Muscle layer of colon (tissue), 2 donors: ENCODE data around the gene CASP10.

Experiments
- H3K27ac ChIP-seq: one replicate; pipeline ENCODE4 v1.7.0; 2013; ENCODE audit warnings: low read depth, mild to moderate bottlenecking, low read length, moderate library complexity
- H3K27me3 ChIP-seq, 2 donors: one replicate each; pipeline ENCODE4 v1.7.0; 2013; ENCODE audit warnings: low read length in 2 of 2, mild to moderate bottlenecking in 2 of 2; ENCODE audit not compliant: insufficient read depth in 2 of 2, control insufficient read depth in 1 of 2
- H3K36me3 ChIP-seq: one replicate; pipeline ENCODE4 v1.7.0; 2013; ENCODE audit warnings: mild to moderate bottlenecking, low read length; ENCODE audit not compliant: insufficient read depth
- H3K4me1 ChIP-seq: one replicate; pipeline ENCODE4 v1.7.0; 2013; ENCODE audit warnings: mild to moderate bottlenecking, low read length; ENCODE audit not compliant: insufficient read depth
- H3K4me3 ChIP-seq, 2 donors: one replicate each; pipeline ENCODE4 v1.7.0; 2013; ENCODE audit warnings: low read length in 2 of 2, low read depth in 1 of 2, mild to moderate bottlenecking in 1 of 2, moderate library complexity in 1 of 2
- H3K9ac ChIP-seq: one replicate; pipeline ENCODE4 v1.7.0; 2013; ENCODE audit warnings: low read length
- H3K9me3 ChIP-seq: one replicate; pipeline ENCODE4 v1.7.0; 2013; ENCODE audit warnings: mild to moderate bottlenecking, low read length
- donor health status: abdominal sarcoma.
- donor health status: Adenocarcinoma of cecum.

CASP10 gene

DNA sequence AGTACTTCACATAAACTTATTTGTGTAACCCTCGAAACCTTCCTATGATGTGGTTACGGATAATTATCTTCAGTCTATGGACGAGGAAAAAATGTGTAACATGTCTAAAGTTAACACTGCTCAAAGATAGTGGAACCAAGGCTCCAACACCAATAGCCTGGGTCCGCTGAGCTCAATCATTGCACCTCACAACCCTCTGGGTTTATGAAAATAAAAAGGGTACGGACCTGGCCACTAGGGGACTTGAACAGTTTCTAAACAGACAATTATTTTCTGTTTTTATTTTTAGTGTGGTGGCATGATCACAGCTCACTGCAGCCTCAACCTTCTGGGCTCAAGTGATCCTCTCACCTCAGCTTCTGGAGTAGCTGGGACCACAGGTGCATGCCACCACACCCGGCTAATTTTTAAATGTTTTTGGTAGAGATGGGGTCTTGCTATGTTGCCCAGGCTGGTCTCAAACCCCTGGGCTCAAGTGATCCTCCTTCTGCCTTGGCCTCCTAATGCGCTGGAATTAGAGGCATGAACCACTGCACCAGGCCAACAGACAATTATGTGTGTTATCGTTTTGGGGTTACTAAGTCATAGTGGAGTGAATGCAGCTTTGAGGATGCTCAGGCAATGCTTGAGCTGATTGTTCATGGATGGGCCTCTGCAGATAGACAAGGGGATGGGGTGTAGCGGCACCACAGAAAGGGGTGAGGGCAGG is 87.5 kb downstream of the CASP10 start:
- H3K4me1 ChIP-seq: no peaks in the 10 kb centered on the region
- no peak overlapping the region for H3K4me3 ChIP-seq
- H3K9ac ChIP-seq: no peak overlapping the region
- no peaks in the 10 kb centered on the region for H3K27me3 ChIP-seq
- H3K9me3 ChIP-seq: no peaks in the 10 kb centered on the region
- H3K27ac ChIP-seq: no peak overlapping the region
- H3K36me3 ChIP-seq: peaks cover 25% of the 10 kb centered on the region

DNA sequence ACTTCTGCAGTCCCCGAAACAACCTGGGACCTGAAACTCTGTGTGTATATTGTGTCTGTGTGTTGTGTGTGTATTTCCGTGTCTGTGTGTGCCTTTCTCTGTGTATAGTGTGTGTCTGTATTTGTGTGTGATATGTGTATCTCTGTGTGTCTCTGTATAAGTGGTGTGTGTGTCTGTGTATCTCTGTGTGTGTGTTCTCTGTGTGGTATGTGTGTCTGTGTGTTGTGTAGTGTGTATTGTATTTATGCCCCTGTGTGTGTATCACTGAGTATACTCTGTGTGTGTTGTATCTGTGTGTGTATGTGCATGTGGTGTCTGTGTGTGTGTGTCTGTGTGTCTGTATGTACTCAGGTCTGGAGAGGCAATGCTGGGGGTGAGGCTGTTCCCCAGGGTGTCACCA is 89.0 kb downstream of the CASP10 start:
- H3K4me3 ChIP-seq: no peak overlapping the region
- H3K9ac ChIP-seq: no peak overlapping the region
- no peaks in the 10 kb centered on the region for H3K27me3 ChIP-seq
- peaks cover 24% of the 10 kb centered on the region for H3K36me3 ChIP-seq
- no peaks in the 10 kb centered on the region for H3K4me1 ChIP-seq
- H3K27ac ChIP-seq: no peak overlapping the region
- H3K9me3 ChIP-seq: no peaks in the 10 kb centered on the region

DNA sequence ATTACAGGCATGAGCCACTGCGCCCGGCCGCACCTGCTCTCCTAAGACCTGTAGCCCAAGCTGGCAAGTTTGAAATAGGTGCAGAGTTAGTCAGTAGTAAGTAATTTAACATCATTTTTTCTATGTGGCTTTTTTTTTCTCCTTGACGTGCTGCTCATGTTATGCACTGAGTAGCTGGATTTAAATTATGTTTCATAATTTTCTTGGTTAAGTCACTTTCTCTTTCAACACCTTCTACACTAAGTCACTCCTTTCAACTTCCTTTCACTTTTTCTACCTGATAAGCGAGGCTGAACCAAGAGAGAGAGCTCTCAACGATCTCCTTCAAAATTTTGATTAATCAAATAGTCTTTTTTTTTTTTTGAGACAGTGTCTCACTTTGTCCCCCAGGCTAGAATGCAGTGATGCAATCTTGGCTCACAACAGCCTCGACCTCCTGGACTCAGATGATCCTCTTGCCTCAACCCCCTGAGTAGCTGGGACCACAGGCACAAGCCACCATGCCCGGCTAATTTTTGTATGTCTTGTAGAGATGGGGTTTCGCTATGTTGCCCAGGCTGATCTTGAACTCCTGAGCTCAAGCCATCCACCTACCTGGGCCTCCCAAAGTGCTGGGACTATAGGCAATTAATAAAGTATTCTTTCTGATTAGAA is 90.5 kb downstream of the CASP10 start:
- Histone ChIP-seq H3K9ac (no peak overlapping the region), H3K27me3 (no peaks in the 10 kb centered on the region), H3K9me3 (no peaks in the 10 kb centered on the region), H3K36me3 (peaks cover 17% of the 10 kb centered on the region), H3K27ac (no peak overlapping the region), H3K4me3 (no peak overlapping the region), H3K4me1 (no peaks in the 10 kb centered on the region)

DNA sequence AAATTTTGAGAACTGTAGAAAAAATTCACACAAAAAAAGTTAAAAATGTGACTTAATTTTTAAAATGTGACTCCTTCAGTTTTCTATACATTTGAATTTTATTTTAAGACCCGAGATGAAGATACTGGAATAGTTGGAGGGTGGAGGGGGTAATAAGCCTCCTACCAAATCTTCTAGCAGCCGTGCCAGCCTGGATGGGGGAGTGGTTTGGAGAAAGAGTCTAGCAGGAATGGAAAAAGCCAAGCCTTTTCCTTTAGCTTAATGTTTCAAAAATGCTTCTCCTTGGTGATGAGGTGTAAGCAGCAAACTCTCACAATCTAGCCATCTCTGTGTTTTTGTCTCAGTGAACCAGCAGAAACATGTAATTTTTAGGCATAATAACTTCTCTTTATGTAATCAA is 92.1 kb downstream of the CASP10 start:
- Histone ChIP-seq H3K4me1 (no peaks in the 10 kb centered on the region), H3K9ac (no peak overlapping the region), H3K27me3 (no peaks in the 10 kb centered on the region), H3K4me3 (no peak overlapping the region), H3K9me3 (no peaks in the 10 kb centered on the region), H3K36me3 (peaks cover 27% of the 10 kb centered on the region), H3K27ac (no peak overlapping the region)

DNA sequence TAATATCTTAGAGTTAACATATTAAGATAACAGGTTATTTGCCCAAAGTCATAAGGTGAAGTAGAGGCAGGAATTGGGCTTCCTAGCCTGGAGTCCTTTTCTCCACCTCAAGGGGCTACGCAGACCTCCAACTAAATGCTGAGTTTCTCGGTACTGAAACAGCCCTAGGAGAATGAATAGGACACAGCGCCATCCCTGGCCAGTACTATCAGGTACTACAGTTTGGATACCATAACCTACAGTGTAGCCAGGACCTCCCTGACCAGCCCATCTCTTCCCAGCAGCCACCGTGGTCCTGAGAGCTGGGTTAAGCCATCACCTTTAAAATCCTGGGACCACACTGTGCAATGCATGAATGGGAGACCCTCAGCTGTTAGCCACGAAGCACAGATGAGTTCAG is 93.0 kb downstream of the CASP10 start:
- Histone ChIP-seq H3K4me1 (no peaks in the 10 kb centered on the region), H3K36me3 (peaks cover 27% of the 10 kb centered on the region), H3K27me3 (no peaks in the 10 kb centered on the region), H3K9ac (no peak overlapping the region), H3K9me3 (no peaks in the 10 kb centered on the region), H3K27ac (no peak overlapping the region), H3K4me3 (no peak overlapping the region)

DNA sequence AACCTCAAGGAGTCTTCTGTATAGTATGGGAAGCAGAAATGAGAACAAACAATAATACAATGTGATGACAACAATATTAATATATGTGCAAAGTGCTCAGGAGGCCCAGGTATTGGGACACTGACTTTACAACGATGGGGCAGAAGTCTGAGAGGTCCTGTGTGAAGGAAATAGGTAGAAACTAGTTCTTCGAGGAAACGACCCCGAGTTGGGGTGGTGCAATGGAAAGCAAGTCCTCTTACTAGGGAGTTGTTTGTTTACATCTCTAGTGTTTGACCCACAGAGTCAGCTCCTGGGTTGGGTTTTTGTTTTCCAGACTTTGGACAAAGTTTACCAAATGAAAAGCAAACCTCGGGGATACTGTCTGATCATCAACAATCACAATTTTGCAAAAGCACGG is 93.6 kb downstream of the CASP10 start:
- no peaks in the 10 kb centered on the region for H3K27me3 ChIP-seq
- H3K36me3 ChIP-seq: peaks cover 27% of the 10 kb centered on the region
- no peak overlapping the region for H3K4me3 ChIP-seq

More for the DNA sequence above, 93.6 kb downstream of the CASP10 start:
- Histone ChIP-seq H3K9ac (no peak overlapping the region), H3K27ac (no peak overlapping the region), H3K4me1 (no peaks in the 10 kb centered on the region), H3K9me3 (no peaks in the 10 kb centered on the region)
